Measurements from ENCODE around the gene ARHGAP6.
"Not testable (repeated sequence)": the region's sequence is repeated elsewhere in the genome, so short reads cannot be mapped to it uniquely, and the experiment has no call there.

Gene ARHGAP6

GRCh38 chrX:11641349-11642065 is 24.2 kb downstream of the ARHGAP6 start:
- DNase-seq (ENCODE audit: low read depth in 2 of 2): no peak

- no peak for DNase-seq (ENCODE audit: low read depth in 2 of 2)
These were observed 25.6 kb downstream of the ARHGAP6 start for GRCh38 chrX:11640089-11640488.

- no peak for DNase-seq (ENCODE audit: low read depth in 2 of 2)
These were observed 33.0 kb downstream of the ARHGAP6 start for GRCh38 chrX:11632732-11633131.

GRCh38 chrX:11629593-11630211 is 36.0 kb downstream of the ARHGAP6 start:
- no peak for DNase-seq (ENCODE audit: low read depth in 2 of 2)

GRCh38 chrX:11628399-11628798 is 37.3 kb downstream of the ARHGAP6 start:
- DNase-seq (ENCODE audit: low read depth in 2 of 2): no peak

GRCh38 chrX:11626351-11626750 is 39.4 kb downstream of the ARHGAP6 start:
- no peak for DNase-seq (ENCODE audit: low read depth in 2 of 2)

GRCh38 chrX:11619441-11619840 is 46.3 kb downstream of the ARHGAP6 start:
- no peak for DNase-seq (ENCODE audit: low read depth in 2 of 2)

GRCh38 chrX:11614253-11614652 is 51.5 kb downstream of the ARHGAP6 start:
- DNase-seq (ENCODE audit: low read depth in 2 of 2): not testable (repeated sequence)

- no peak for DNase-seq (ENCODE audit: low read depth in 2 of 2)
These were observed 53.8 kb downstream of the ARHGAP6 start for GRCh38 chrX:11611965-11612364.

GRCh38 chrX:11611161-11611560 is 54.6 kb downstream of the ARHGAP6 start:
- DNase-seq (ENCODE audit: low read depth in 2 of 2): no peak

GRCh38 chrX:11609109-11609508 is 56.6 kb downstream of the ARHGAP6 start:
- no peak for DNase-seq (ENCODE audit: low read depth in 2 of 2)

- no peak for DNase-seq (ENCODE audit: low read depth in 2 of 2)
These were observed 59.3 kb downstream of the ARHGAP6 start for GRCh38 chrX:11606408-11606807.

- no peak for DNase-seq (ENCODE audit: low read depth in 2 of 2)
These were observed 65.1 kb downstream of the ARHGAP6 start for GRCh38 chrX:11600578-11600977.

GRCh38 chrX:11597479-11597878 is 68.2 kb downstream of the ARHGAP6 start:
- no peak for DNase-seq (ENCODE audit: low read depth in 2 of 2)

GRCh38 chrX:11591723-11592346 is 73.9 kb downstream of the ARHGAP6 start:
- no peak for DNase-seq (ENCODE audit: low read depth in 2 of 2)

- no peak for DNase-seq (ENCODE audit: low read depth in 2 of 2)
These were observed 76.1 kb downstream of the ARHGAP6 start for GRCh38 chrX:11589641-11590040.

GRCh38 chrX:11588097-11588496 is 77.6 kb downstream of the ARHGAP6 start:
- no peak for DNase-seq (ENCODE audit: low read depth in 2 of 2)

GRCh38 chrX:11585174-11585573 is 80.5 kb downstream of the ARHGAP6 start:
- DNase-seq (ENCODE audit: low read depth in 2 of 2): no peak

GRCh38 chrX:11580789-11581188 is 84.9 kb downstream of the ARHGAP6 start:
- no peak for DNase-seq (ENCODE audit: low read depth in 2 of 2)

GRCh38 chrX:11579636-11580600 is 85.8 kb downstream of the ARHGAP6 start:
- DNase-seq (ENCODE audit: low read depth in 2 of 2): no peak

- DNase-seq (ENCODE audit: low read depth in 2 of 2): not testable (repeated sequence)
These were observed 87.4 kb downstream of the ARHGAP6 start for GRCh38 chrX:11578301-11578700.

GRCh38 chrX:11577603-11578002 is 88.1 kb downstream of the ARHGAP6 start:
- DNase-seq (ENCODE audit: low read depth in 2 of 2): no peak

All from stimulated activated CD8-positive, alpha-beta memory T cell treated with anti-CD3 and anti-CD28 coated beads, Interleukin-15, amount 100 ng/mL, for 48 hours (primary cell).